Right cardiac atrium (tissue), 5 donors: ENCODE results near the gene CDK15. TPM values are rescaled to one million over a fixed set of nuclear protein-coding genes. Genes with fewer than 3 reads are reported as not detected.

Experiments used
- ATAC-seq, 2 donors: fragments of 200-7000 bp; cut with Tn5 transposase; one replicate each; pipeline versions ENCODE4 v1.8.0 to v1.9.1; 2020; ENCODE audit warnings: moderate library complexity in 2 of 2, mild to moderate bottlenecking in 1 of 2
- DNase-seq, 3 donors: peaks; one replicate each; pipeline ENCODE4 v3.0.0-alpha.2; 2020
- H3K27ac ChIP-seq: one replicate; pipeline ENCODE4 v1.5.1; 2013; ENCODE audit warnings: mild to moderate bottlenecking, low read length, control low read depth, moderate library complexity
- H3K27me3 ChIP-seq: one replicate; pipeline ENCODE4 v1.6.1; 2013; ENCODE audit not compliant: control insufficient read depth, insufficient read depth
- H3K4me1 ChIP-seq: one replicate; pipeline ENCODE4 v1.6.1; 2013; ENCODE audit warnings: low read length; ENCODE audit not compliant: control insufficient read depth, insufficient read depth
- H3K4me3 ChIP-seq: one replicate; pipeline ENCODE4 v1.5.1; 2013; ENCODE audit warnings: low read length, control low read depth
- H3K9me3 ChIP-seq: one replicate; pipeline ENCODE4 v1.6.1; 2013; ENCODE audit warnings: low read length; ENCODE audit not compliant: control insufficient read depth
- WGBS: extraction: QIAGEN DNeasy Blood & Tissue Kit; methylation state at CpG from one replicate; pipeline ENCODE4 v1.1.7; 2013; 5-methylcytosine and 5-hydroxymethylcytosine counted together
- intact Hi-C, 4 donors: fragments of 100-400 bp; cut with DNase I; formaldehyde crosslinking; loops; one replicate each; pipeline versions ENCODE4 v1.11.0 to v1.14.0; 2022 to 2023
- polyA plus RNA-seq: library from polyadenylated mRNA; stranded (reverse); fragments of 200-250 nt; gene quantifications from one replicate; pipeline ENCODE4 v1.2.3, GENCODE V29; 2013
- total RNA-seq, 4 donors: library from RNA; stranded (reverse); fragmentation: NEBNext Ultra II Directional; extraction: Animal tissue kit (Norgen Biotek cat#: 25700); gene quantifications; one replicate each; pipeline ENCODE4 v1.2.1, GENCODE V29; 2021
- donor health status: healthy with polysubstance abuse.
- donor health status: DM: no; HTN: yes; CAD: no.
- donor health status: DM: no; HTN: no; CAD: no.
- donor health status: DM: no; HTN: yes; CAD: no; lungs with severe emphysema.
- donor health status: DM: yes; HTN: yes; CAD: no.

CDK15 gene
- total and polyA plus RNA-seq, 5 donors: 0.11 to 0.97 (median 0.37) TPM

DNA sequence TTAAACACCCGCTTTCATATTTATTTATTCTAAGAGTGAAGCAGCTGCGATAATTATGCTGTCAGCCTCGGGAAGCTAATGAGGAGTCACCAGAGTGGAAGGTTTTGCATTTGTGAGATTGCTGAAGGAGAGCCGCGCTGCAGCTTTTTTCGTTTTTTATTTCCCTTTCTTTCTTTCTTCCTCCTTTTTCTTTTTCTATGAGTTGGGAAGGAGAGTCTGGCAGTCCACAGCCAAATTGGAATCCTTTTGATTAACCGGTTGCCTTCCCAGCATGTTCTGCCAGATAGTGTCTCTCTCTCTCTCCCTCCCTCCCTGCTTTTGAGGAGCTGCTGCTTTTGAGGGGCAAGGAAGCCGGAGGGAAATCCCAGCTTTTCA is 82.1 kb downstream of the CDK15 start:
- intact Hi-C loops: loop anchor here in 2 of 4 donors (10.0 kb wide), 1 partner anchor 146 kb away; the partner anchor contains the start of gene FZD7 (in 2 of the 2)
- Histone ChIP-seq H3K4me1 (no peaks in the 10 kb centered on the region), H3K9me3 (no peaks in the 10 kb centered on the region), H3K27ac (no peak overlapping the region), H3K4me3 (peak overlapping the region; percentile 66), H3K27me3 (no peaks in the 10 kb centered on the region)
- ATAC-seq (no peak), DNase-seq (no peak)
- WGBS: 11% methylated on average over 8 of the region's 8 CpGs

DNA sequence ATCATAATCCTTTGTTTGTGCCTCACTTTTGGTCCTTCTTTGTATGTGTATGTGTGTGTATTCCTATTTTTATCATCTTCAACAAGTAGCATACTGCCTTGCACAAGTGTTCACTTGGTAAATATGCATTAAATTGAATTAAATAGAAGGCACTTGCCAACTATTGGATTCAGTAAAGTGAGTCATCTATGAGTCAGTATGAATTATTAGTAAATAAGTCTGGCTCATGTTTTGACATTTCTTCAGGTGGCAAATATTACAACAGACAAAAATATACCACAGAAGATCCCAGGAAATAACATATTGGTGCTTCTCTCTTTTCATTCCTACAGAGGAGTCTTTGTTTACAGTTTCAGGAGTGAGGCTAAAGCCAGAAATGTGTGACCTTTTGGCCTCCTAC is 84.1 kb downstream of the CDK15 start:
- Histone ChIP-seq H3K9me3 (no peaks in the 10 kb centered on the region), H3K27me3 (no peaks in the 10 kb centered on the region), H3K4me3 (no peak overlapping the region), H3K4me1 (no peaks in the 10 kb centered on the region), H3K27ac (no peak overlapping the region)
- intact Hi-C loops: no loop called here
- DNase-seq: no peak
- ATAC-seq: no peak

DNA sequence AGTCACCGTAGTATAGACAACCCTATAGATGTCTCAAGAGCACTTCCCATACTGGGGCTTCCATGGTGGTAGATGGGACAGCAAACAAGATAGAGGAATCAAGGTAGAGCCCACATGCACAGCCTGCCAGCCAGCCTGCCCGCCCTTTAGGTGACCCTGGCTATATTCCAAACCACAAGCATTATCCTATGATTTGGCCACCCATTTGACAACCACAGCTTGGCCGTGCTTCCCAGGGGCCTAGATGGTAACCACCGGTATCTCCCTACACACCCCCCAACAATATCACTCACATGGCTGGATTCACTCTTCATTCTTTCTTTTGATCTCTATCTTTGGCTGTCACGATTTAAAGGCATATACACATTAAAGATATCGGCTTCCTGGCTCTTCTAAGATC is 85.3 kb downstream of the CDK15 start:
- Histone ChIP-seq H3K27ac (no peak overlapping the region), H3K4me1 (no peaks in the 10 kb centered on the region), H3K4me3 (no peak overlapping the region), H3K9me3 (no peaks in the 10 kb centered on the region), H3K27me3 (no peaks in the 10 kb centered on the region)
- intact Hi-C loops: no loop called here
- 83% methylated on average over 6 of the region's 6 CpGs for WGBS
- DNase-seq (no peak), ATAC-seq (no peak)

DNA sequence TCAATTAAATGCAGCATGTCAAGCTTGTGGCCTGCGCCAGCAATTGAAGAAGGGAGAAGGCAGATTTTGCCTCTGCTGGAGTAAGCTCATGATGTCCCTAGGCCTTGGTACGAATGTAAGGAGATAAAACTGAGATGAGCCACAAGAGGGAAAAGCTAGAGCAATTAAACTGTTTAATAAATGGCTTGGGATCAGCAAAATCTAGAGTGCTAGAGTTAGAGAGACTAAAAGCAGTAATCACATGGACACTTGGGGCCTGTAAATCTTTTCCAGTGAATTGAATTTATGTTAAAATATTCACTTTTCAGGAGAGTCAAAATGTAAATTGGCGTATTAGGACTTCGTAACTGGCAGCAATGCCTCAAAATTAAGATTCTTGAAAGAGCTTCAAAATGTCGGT is 86.2 kb downstream of the CDK15 start:
- no peaks in the 10 kb centered on the region for H3K27me3 ChIP-seq
- intact Hi-C loops: no loop called here
- H3K4me3 ChIP-seq: no peak overlapping the region
- no peak for DNase-seq
- 91% methylated on average over 5 of the region's 5 CpGs for WGBS
- no peaks in the 10 kb centered on the region for H3K4me1 ChIP-seq
- ATAC-seq: no peak
- H3K27ac ChIP-seq: no peak overlapping the region
- H3K9me3 ChIP-seq: no peaks in the 10 kb centered on the region

DNA sequence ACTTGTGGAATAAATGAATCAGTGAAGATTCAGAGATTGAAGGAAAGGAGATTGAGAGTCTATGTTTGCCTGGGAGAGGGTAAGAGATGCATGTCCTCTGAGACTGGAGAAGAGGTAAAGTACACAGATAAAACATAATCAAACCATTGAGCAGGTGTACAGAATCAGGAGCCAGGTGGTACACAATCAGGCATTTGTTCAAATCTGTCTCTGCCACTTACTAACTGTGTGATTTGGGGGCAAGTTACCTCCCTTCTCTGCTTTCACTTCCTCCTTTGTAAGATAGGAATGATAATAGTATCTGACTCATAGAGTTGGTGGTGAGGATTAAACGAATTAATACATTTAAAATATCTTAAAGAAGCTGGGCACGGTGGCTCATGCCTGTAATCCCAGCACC is 94.0 kb downstream of the CDK15 start:
- H3K9me3 ChIP-seq: no peaks in the 10 kb centered on the region
- H3K27me3 ChIP-seq: peaks cover 3% of the 10 kb centered on the region
- H3K27ac ChIP-seq: no peak overlapping the region
- 61% methylated on average over 2 of the region's 2 CpGs for WGBS
- no peaks in the 10 kb centered on the region for H3K4me1 ChIP-seq
- ATAC-seq (no peak), DNase-seq (no peak)
- no peak overlapping the region for H3K4me3 ChIP-seq
- intact Hi-C loops: no loop called here

DNA sequence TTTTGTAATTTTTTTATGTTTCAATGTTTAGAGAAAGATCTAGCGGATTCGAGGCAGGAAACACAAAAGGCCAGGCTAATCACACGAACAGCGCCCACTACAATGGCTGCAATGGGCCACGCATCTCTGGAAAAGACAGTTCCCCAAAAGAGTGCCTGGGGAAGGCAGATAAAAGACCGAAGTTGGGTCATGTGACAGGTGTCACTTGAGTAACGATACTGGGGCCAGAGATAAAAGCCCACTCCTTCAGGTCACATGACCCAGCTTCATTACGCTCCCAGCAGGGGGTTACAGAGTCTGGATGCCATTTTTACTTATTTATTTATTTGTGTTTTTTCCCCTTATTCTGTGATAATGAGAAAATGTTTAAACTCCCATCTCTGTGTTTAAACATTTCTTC is 95.4 kb downstream of the CDK15 start:
- Histone ChIP-seq H3K27me3 (peaks cover 3% of the 10 kb centered on the region), H3K4me1 (no peaks in the 10 kb centered on the region), H3K4me3 (no peak overlapping the region), H3K27ac (no peak overlapping the region), H3K9me3 (no peaks in the 10 kb centered on the region)
- no peak for DNase-seq
- 37% methylated on average over 8 of the region's 8 CpGs for WGBS
- ATAC-seq: no peak
- intact Hi-C loops: no loop called here

DNA sequence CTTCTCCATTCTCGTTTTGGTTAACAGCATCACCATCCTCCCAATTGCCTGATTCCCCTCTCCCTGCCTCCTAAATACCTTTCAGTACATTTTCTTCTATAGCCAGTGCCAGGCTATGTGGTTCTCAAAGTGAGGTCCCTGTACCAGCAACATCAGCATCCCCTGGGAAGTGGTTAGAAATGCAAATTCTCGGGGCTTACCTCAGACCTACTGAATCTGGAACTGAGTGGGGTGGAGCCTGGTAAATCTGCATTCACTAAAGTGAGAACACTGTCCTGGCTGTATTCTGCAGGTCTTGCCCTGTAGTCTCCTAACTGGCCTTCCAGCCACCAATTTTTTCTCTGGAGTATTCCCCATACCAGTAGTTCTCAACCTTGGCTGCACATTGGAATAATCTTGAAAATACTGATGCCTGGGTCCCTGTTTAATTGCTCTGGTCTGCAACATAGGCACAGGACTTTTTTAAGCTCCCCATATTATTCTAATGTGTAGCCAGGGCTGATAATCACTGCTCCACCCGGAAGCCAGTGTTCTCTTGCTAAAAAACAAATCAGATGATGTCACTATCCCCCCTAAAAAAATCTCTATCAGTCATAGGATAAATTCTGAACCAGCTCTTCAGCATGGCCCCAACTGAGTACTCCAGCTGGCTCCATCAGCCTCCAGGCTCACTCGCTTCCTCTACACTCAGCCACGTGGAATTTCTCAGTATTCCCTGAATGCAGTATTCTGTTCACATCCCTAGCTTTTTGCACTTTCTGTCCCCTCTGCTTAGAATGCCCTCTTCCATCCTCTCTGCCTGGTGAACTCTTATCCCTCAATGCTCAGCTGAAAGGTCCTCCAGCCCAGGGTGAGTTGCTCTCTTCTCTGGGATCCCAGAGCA is 98.4 kb downstream of the CDK15 start:
- no peak for ATAC-seq
- H3K27ac ChIP-seq: no peak overlapping the region
- H3K4me3 ChIP-seq: no peak overlapping the region
- peaks cover 3% of the 10 kb centered on the region for H3K27me3 ChIP-seq
- no peak for DNase-seq
- H3K4me1 ChIP-seq: no peaks in the 10 kb centered on the region
- H3K9me3 ChIP-seq: no peaks in the 10 kb centered on the region
- 50% methylated on average over 5 of the region's 5 CpGs for WGBS
- intact Hi-C loops: no loop called here

DNA sequence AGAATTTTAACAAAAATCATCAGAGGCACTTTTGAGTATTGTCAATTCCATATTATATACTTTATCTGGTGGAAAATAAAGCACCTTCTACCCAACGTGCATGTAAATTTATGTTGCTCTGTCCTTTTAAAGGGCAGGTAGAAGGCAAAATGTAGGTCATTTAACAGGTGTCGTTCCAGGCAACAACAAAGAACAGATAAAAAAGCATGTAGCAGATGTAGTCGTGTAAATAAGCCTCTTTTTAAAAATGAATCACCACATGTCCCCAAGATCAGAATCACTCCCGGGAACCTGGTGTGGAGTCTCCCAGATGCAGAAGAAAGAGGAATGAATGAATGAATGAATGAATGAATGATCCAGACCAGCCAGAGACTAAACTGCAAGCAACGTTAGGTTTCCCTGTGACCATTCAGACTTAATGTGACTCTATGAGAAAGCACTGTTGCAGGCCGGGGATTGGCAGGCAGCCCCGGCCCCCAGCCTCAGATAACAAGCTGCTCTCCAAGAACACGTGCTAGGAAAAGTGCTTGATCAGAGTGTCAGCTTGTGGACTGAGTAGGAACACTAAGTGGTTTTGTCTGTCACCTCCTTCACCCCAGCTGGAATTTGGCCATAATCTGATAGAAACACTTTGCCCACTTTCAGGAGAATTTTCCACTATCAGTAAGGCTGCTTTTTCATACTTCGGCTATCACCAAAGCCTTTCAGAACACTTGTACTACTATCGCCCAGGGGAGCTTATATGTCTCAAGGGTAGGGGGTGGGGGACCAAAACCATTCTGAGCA is 100.6 kb downstream of the CDK15 start:
- WGBS: 29% methylated on average over 10 of the region's 10 CpGs
- peaks cover 3% of the 10 kb centered on the region for H3K27me3 ChIP-seq
- no peak overlapping the region for H3K4me3 ChIP-seq
- ATAC-seq (peak; percentile 89 to 91), DNase-seq (peak; percentile 29 to 75 (median 67))
- intact Hi-C loops: no loop called here
- no peaks in the 10 kb centered on the region for H3K4me1 ChIP-seq
- H3K27ac ChIP-seq: no peak overlapping the region
- no peaks in the 10 kb centered on the region for H3K9me3 ChIP-seq

DNA sequence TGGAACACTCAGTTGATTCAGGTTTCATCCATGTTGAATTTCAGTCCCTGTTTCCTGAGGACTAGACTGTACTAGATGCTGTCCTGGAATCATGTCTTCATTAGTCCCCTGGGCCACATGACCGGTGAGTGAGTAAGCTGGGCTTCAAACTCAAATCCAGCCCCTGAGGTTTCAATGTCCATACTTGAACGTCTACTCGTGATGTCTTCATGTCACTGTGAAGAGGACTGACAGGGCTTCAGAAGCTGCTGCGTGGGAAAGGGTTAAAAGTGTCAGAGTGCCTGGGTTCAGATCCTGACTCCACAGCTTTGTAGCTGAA is 101.2 kb downstream of the CDK15 start:
- ATAC-seq (peak in 1 of 2 donors; percentile 56), DNase-seq (no peak)
- Histone ChIP-seq H3K4me3 (no peak overlapping the region), H3K4me1 (no peaks in the 10 kb centered on the region), H3K27ac (no peak overlapping the region), H3K9me3 (no peaks in the 10 kb centered on the region), H3K27me3 (peaks cover 3% of the 10 kb centered on the region)
- WGBS: 51% methylated on average over 4 of the region's 4 CpGs
- intact Hi-C loops: no loop called here

DNA sequence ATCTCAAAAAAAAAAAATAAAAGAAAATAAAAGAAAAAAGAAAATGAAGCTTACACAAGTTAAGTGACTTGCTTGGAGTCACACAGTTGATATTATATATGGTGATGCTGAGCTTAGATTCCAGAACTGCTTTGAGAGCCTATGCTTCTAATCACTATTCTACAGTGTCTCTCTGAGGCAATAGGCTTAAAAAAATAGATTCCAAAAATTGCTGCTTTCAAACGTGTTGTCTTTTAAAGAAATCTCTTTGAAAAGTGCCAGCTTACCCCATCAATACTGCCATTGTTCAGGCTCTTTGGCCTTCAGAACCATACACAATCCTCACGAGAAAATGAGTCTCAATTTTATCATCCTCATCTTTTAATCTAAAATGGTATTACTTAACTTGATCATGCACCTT is 102.6 kb downstream of the CDK15 start:
- Histone ChIP-seq H3K9me3 (no peaks in the 10 kb centered on the region), H3K4me3 (no peak overlapping the region), H3K27me3 (no peaks in the 10 kb centered on the region), H3K27ac (no peak overlapping the region), H3K4me1 (no peaks in the 10 kb centered on the region)
- intact Hi-C loops: no loop called here
- no peak for ATAC-seq
- no peak for DNase-seq
- WGBS: 67% methylated on average over 2 of the region's 2 CpGs

DNA sequence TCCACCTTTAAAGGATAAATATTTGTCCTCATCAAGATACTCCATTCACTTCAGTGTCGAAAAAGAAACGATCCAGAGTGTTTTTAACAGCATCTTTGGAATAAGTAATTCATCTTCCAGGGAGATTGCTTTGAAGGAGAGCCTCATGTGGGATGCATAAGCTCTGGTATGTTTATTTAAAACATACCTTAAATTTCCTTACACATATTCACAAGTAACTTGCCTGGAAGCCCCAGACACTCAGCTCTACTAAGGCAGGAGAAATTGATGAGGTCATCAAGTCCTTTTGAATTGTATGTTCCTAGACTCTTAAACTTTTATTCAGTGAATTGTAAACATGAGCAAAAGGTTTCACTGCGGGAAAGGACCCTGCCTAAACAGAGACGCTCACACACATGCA is 103.0 kb downstream of the CDK15 start:
- intact Hi-C loops: no loop called here
- no peaks in the 10 kb centered on the region for H3K27me3 ChIP-seq
- no peak overlapping the region for H3K4me3 ChIP-seq
- no peaks in the 10 kb centered on the region for H3K4me1 ChIP-seq
- DNase-seq: no peak
- no peaks in the 10 kb centered on the region for H3K9me3 ChIP-seq
- WGBS: 74% methylated on average over 4 of the region's 4 CpGs
- ATAC-seq: no peak
- no peak overlapping the region for H3K27ac ChIP-seq
